Uterus (tissue), 2 donors: ENCODE data around the gene WDR88.

ENCODE experiments used
- CTCF ChIP-seq, 4 experiments: fragments of 200-600 bp in 2 of 4; fragments of 450-650 bp in 2 of 4; sonication (generic) in 2 of 4; IDR thresholded peaks; one replicate each; pipeline ENCODE4 v1.5.1; 2016 to 2019; ENCODE audit warnings: antibody characterized with exemption in 4 of 4, mild to moderate bottlenecking in 2 of 4, moderate library complexity in 1 of 4
- POLR2A ChIP-seq, 2 donors: fragments of 450-650 bp; IDR thresholded peaks; one replicate each; pipeline ENCODE4 v1.6.1; 2016; ENCODE audit warnings: antibody characterized with exemption in 2 of 2, mild to moderate bottlenecking in 1 of 2, moderate library complexity in 1 of 2

GRCh38 chr19:33118643-33119042, 13.3 kb upstream of the WDR88 start:
- no peak for TF ChIP-seq CTCF (IDR thresholded peaks at IDR 0.05)
- no peak for TF ChIP-seq POLR2A (IDR thresholded peaks at IDR 0.05)
